Activated naive CD4-positive, alpha-beta T cell treated with anti-CD3 and anti-CD28 coated beads for 36 hours (primary cell): Measurements from ENCODE around the gene TMUB2. TPM values are rescaled to one million over a fixed set of nuclear protein-coding genes. Genes with fewer than 3 reads are reported as not detected.

Experiments
- CTCF ChIA-PET: fragments of 350-600 bp; sonication (Branson Sonifier 250); formaldehyde crosslinking; loops from one replicate; lab custom pipeline; 2021; ENCODE audit warnings: antibody characterized with exemption; lab: Charles Lee
- DNase-seq: peaks from one replicate; pipeline ENCODE4 v3.0.0-alpha.2; 2020
- H3K27ac Mint-ChIP-seq: one replicate; pipeline ENCODE4 v1.8.0; 2021; ENCODE audit warnings: mild to moderate bottlenecking, mixed read lengths
- H3K27me3 Mint-ChIP-seq: one replicate; pipeline ENCODE4 v1.8.0; 2021; ENCODE audit warnings: low read depth, mixed read lengths
- H3K36me3 Mint-ChIP-seq: one replicate; pipeline ENCODE4 v1.8.0; 2021; ENCODE audit warnings: low read depth, mixed read lengths
- H3K4me1 Mint-ChIP-seq: one replicate; pipeline ENCODE4 v1.8.0; 2021; ENCODE audit warnings: low read depth, mixed read lengths
- H3K4me3 Mint-ChIP-seq: one replicate; pipeline ENCODE4 v1.8.0; 2021; ENCODE audit warnings: mild to moderate bottlenecking, moderate library complexity, mixed read lengths
- H3K9me3 Mint-ChIP-seq: one replicate; pipeline ENCODE4 v1.8.0; 2021; ENCODE audit warnings: mixed read lengths
- intact Hi-C: fragments of 100-400 bp; cut with micrococcal nuclease; formaldehyde crosslinking; loops from one replicate; pipeline ENCODE4 v1.15.1; 2023
- total RNA-seq, 2 experiments: library from RNA; stranded (reverse); gene quantifications; one replicate each; pipeline ENCODE4 v1.2.3, GENCODE V29; 2021

TMUB2 gene
- total RNA-seq, 2 experiments from 2014 or later: 21.2 to 22.9 TPM

DNA sequence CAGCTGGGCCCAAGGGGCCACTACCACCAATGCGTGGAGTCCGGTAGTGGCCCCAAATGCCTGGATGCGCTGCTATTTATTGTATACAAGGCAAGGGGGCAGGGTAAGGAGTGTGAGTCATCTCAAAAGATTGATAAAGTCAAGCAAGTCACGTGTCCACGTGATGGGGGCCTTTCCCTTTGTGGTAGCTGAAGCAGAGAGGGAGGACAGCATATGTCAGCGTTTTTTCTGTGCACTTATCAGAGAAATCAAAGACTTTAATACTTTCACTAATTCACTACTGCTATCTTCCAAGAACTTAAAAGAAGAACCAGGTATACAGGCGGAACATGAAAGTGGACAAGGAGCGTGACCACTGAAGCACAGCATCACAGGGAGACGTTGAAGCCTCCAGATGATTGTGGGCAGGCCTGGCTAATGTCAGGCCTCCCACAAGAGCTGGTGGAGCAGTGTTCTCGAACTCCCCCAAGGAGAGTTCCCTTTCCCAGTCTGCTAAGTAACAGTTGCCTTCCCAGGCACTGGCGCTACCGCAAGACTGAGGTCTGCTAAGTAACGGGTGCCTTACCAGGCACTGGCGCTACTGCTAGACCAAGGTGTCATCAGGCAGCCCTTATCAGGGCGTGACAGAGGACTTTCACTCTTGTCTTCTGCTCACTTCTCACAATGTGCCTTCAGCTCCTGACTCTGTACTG lies 27.1 kb upstream of the TMUB2 start:
- H3K4me1 Mint-ChIP-seq: no peaks in the 10 kb centered on the region
- intact Hi-C loops: no loop called here
- H3K9me3 Mint-ChIP-seq: no peaks in the 10 kb centered on the region
- H3K27ac Mint-ChIP-seq: no peak overlapping the region
- CTCF ChIA-PET: no interaction called here
- H3K27me3 Mint-ChIP-seq: no peaks in the 10 kb centered on the region
- H3K4me3 Mint-ChIP-seq: no peak overlapping the region
- H3K36me3 Mint-ChIP-seq: peaks cover 15% of the 10 kb centered on the region
- no peak for DNase-seq

DNA sequence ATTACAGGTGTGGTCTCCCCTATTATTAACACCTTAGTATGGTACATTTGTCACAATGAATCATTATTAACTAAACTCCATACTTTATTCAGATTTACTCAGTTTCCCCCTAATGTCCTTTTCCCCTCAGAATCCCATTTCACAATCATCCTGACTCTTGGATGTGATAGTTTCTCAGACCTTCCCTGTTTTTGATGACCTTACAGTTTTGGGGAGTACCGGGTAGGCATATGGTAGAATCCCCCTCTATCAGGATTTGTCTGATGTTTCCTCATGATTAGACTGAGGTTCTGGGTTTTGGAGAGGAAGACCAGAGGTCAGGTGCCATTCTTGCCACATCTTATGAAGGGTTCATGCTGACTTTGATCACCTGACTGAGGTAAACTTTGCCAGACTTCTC lies 22.3 kb upstream of the TMUB2 start:
- CTCF ChIA-PET: no interaction called here
- Mint-ChIP-seq H3K27me3 (no peaks in the 10 kb centered on the region), H3K9me3 (no peaks in the 10 kb centered on the region), H3K4me3 (no peak overlapping the region), H3K27ac (no peak overlapping the region), H3K4me1 (peaks cover 6% of the 10 kb centered on the region), H3K36me3 (peaks cover 8% of the 10 kb centered on the region)
- no peak for DNase-seq
- intact Hi-C loops: no loop called here

DNA sequence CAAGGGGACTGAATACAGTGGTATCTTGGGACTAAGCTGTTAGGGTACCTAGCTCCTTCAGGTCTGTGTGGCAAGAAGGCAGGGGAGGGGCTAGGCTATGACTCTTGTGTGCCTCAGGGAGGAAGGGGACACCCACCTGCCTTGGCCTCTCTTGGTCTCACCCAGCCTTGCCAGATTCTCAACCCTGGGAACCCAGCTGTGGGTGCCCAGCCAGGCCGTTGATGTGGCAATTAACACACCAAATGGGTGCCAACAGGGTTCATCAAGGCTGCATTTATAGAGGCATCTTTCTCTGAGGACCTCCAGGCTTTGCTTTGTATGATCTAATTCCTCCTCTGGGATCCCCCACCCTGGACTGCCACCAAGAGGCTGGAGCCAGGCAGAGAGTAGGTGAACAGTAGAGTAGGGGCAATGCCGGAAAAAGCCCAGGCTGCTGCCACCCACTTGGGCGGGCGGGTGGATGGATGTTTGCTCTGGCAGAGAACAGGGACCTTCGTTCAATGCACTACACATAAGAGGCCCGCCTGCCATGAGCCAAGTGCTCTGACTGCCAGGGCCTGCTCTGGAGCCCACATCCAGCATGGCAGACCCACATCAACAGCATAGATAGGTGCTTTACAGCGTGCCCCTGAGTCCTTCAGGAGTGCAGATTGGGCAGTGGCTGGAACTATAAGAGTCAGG lies 19.5 kb upstream of the TMUB2 start:
- no peak overlapping the region for H3K27ac Mint-ChIP-seq
- intact Hi-C loops: no loop called here
- peaks cover under 1% of the 10 kb centered on the region for H3K36me3 Mint-ChIP-seq
- no peaks in the 10 kb centered on the region for H3K9me3 Mint-ChIP-seq
- no peaks in the 10 kb centered on the region for H3K27me3 Mint-ChIP-seq
- peaks cover 6% of the 10 kb centered on the region for H3K4me1 Mint-ChIP-seq
- H3K4me3 Mint-ChIP-seq: no peak overlapping the region
- no peak for DNase-seq
- CTCF ChIA-PET: interaction anchor here (0.7 to 3.4 kb wide), 10 partner anchors 9 to 289 kb away, joined by 3 to 16 read pairs (median 5); partner anchors contain the start of gene TMUB2

DNA sequence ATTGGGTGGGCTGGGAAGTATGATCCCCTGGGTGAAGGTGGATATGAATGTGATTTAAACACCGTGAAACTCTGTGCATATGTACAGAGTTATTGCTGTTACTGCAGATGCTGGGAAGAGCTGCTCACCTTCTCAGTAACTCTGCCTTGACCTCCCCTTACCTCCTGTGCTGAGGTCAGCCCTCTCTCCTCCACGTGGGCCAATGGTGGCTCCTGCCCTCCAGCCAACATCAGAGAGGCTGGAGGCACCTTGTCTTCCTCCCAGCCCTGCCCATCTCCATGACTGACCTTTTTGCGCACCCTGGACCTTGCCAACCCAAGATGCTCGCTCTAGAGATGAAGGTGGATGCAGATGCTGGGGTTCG lies 16.7 kb upstream of the TMUB2 start:
- no peaks in the 10 kb centered on the region for H3K36me3 Mint-ChIP-seq
- H3K4me1 Mint-ChIP-seq: peaks cover 6% of the 10 kb centered on the region
- H3K27me3 Mint-ChIP-seq: no peaks in the 10 kb centered on the region
- DNase-seq: no peak
- no peak overlapping the region for H3K4me3 Mint-ChIP-seq
- no peak overlapping the region for H3K27ac Mint-ChIP-seq
- CTCF ChIA-PET: interaction anchor here (0.9 to 3.4 kb wide), 2 partner anchors 19 to 292 kb away, joined by 6 to 16 read pairs; no protein-coding TSS in a partner anchor
- no peaks in the 10 kb centered on the region for H3K9me3 Mint-ChIP-seq
- intact Hi-C loops: no loop called here

DNA sequence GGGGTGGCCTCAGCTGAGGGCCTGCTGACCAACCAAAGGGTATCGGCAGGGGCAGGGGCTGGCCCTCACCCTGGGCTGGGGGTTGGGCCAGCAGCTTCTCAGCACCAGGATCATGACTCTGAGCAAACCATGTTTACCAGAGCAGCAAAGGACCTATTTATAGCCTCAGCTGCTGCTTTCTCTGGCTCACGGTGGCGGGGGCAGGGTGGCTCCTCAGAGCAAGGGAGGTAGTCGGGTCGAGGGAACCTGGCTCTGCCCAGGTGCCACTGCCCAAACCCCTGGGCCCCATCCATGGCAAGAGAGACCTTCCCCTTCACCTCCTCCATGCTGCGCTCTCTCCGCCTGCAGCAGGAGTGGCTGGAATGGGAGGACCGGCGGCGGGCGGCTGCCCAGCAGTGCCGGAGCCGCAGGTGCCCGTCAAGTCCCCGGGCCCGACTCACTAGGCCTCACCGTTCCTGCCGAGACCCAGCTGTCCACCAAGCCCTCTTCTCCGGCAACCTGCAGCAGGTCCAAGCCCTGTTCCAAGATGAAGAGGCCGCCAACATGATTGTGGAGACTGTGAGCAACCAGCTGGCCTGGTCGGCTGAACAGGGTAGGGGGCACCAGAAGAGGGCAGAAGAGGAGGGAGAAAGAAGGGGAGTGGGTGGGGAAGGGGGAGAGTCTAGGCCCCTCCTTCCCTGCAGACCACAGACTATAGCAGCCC lies 16.1 kb upstream of the TMUB2 start, which contains the start of gene ASB16:
TSS of gene ASB16 (plus strand) at position 206 of the 703 bp plus-strand sequence. CDS start at position 292, 86 bp downstream.
- no peak for DNase-seq
- Mint-ChIP-seq H3K36me3 (no peaks in the 10 kb centered on the region), H3K27ac (no peak within 1 kb of the TSS), H3K4me3 (no peak within 1 kb of the TSS), H3K9me3 (no peaks in the 10 kb centered on the region), H3K4me1 (peaks cover 6% of the 10 kb centered on the region), H3K27me3 (no peaks in the 10 kb centered on the region)
- CTCF ChIA-PET: interaction anchor here (1.7 kb wide), 1 partner anchor 39 kb away, joined by 4 read pairs; no protein-coding TSS in a partner anchor
- intact Hi-C loops: no loop called here

DNA sequence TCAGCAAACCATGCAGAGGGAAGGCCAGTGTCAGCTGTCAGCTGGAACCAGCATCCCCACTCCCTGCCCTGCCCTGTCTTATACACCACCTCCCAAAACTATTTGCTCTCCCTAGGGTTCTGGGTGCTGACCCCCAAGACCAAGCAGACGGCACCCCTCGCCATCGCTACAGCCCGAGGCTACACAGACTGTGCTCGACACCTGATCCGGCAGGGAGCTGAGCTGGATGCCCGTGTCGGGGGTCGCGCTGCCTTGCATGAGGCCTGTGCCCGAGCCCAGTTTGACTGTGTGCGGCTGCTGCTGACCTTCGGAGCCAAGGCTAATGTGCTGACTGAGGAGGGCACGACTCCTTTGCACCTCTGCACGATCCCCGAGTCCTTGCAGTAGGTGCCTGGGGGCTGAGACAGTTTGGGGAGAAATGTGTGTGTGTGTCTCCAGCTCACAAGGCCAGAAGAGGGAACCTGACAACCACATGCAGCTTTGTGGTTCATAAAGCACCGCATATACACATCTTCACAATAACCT lies 14.8 kb upstream of the TMUB2 start:
- CTCF ChIA-PET: interaction anchor here (1.0 to 1.7 kb wide), 3 partner anchors 38 to 228 kb away, joined by 3 to 4 read pairs (median 3); no protein-coding TSS in a partner anchor
- Mint-ChIP-seq H3K27ac (no peak overlapping the region), H3K9me3 (no peaks in the 10 kb centered on the region), H3K36me3 (no peaks in the 10 kb centered on the region), H3K27me3 (no peaks in the 10 kb centered on the region), H3K4me1 (peaks cover 6% of the 10 kb centered on the region), H3K4me3 (no peak overlapping the region)
- intact Hi-C loops: no loop called here
- DNase-seq: no peak

DNA sequence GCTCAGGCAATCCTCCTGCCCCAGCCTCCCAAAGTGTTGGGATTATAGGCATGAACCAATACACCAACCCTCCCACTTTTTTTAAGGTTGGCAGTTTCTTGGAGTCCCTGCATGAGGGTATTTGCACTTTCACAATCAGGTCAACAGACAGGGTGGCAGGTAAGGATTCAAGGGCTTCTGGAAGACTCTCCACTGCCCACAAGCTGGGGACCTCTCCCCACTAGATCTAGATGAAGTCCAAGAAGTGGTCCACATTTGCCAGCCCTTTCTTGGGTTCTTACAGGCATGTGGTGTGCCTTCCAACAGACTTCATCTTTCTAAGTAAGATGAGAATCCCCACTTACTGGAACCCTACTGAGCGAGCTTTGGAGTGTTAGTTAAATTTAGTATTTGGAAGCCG lies 12.3 kb upstream of the TMUB2 start:
- intact Hi-C loops: no loop called here
- H3K4me3 Mint-ChIP-seq: no peak overlapping the region
- DNase-seq: no peak
- CTCF ChIA-PET: interaction anchor here (0.7 kb wide), 2 partner anchors 102 to 334 kb away, joined by 3 read pairs; no protein-coding TSS in a partner anchor
- no peak overlapping the region for H3K27ac Mint-ChIP-seq
- no peaks in the 10 kb centered on the region for H3K9me3 Mint-ChIP-seq
- peaks cover 2% of the 10 kb centered on the region for H3K4me1 Mint-ChIP-seq
- peaks cover 7% of the 10 kb centered on the region for H3K36me3 Mint-ChIP-seq
- H3K27me3 Mint-ChIP-seq: no peaks in the 10 kb centered on the region

DNA sequence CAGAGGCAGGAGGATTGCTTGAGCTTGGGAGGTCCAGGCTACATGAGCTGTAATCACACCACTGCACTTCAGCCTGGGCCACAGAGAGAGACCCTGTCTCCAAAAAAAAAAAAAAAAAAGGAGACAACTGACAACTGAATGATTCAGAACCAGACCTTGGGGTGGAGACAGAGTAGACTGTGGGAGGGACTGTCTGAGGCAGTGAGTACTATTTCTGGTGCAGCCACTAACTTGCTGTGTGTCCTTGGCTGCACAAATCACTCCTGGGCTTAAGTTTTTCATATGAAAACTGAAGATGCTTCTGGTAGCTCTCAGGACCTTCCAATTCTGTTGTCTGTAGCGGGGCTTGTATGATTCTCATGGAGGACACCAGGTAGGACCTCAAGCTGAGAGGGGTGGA lies 10.5 kb upstream of the TMUB2 start:
- Mint-ChIP-seq H3K4me3 (no peak overlapping the region), H3K4me1 (peaks cover 2% of the 10 kb centered on the region), H3K27ac (no peak overlapping the region), H3K36me3 (peaks cover 7% of the 10 kb centered on the region), H3K9me3 (no peaks in the 10 kb centered on the region), H3K27me3 (no peaks in the 10 kb centered on the region)
- CTCF ChIA-PET: no interaction called here
- no peak for DNase-seq
- intact Hi-C loops: no loop called here

DNA sequence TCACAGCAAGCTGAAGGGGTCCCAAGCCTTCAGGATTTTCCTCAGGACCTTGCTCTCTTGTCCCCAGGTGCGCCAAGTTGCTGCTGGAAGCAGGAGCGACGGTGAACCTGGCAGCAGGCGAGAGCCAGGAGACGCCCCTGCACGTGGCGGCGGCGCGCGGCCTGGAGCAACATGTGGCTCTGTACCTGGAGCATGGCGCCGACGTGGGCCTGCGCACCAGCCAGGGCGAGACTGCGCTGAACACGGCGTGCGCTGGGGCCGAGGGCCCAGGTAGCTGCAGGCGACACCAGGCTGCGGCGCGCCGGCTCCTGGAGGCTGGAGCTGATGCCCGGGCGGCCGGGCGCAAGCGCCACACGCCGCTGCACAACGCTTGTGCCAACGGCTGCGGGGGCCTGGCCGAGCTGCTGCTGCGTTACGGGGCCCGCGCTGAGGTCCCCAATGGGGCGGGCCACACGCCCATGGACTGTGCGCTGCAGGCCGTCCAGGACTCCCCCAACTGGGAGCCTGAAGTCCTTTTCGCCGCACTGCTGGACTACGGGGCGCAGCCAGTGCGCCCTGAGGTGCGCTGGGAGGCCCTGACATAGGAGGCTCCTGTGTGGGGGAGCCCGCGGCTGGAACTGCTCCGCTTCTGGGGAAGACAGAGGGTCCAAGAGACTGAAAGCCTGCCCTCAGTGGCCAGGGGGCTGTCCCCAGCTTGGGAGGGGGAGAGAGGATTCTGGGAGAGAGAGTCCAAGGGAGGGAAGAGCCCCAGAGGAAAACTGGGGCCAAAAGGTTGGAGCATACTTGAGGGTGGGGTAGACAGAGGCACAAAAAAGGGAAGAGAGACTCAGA lies 9.9 kb upstream of the TMUB2 start:
- intact Hi-C loops: no loop called here
- Mint-ChIP-seq H3K9me3 (no peaks in the 10 kb centered on the region), H3K27me3 (no peaks in the 10 kb centered on the region), H3K4me1 (peaks cover 3% of the 10 kb centered on the region), H3K27ac (no peak overlapping the region), H3K4me3 (no peak overlapping the region), H3K36me3 (peaks cover 11% of the 10 kb centered on the region)
- no peak for DNase-seq
- CTCF ChIA-PET: no interaction called here

DNA sequence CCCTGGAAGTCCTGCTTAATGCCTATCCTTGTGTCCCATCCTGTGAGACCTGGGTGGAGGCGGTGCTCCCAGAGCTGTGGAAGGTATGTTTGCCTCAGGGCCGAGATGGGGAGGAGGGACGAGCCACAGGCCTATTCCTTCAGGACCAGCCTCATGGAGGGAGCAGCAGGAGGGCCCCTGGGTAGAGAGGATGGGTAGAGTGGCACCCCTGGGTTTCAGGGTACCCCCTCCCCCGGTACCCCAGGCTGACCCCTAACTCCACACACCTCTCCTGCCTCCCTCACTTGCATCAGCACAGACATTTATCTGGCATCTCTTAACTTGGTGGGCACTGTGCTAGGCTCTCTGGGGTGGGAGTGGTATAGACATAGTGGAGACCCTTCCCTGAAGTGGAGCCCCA lies 9.1 kb upstream of the TMUB2 start:
- Mint-ChIP-seq H3K27ac (no peak overlapping the region), H3K27me3 (no peaks in the 10 kb centered on the region), H3K36me3 (peaks cover 13% of the 10 kb centered on the region), H3K4me1 (peaks cover 7% of the 10 kb centered on the region), H3K4me3 (no peak overlapping the region), H3K9me3 (no peaks in the 10 kb centered on the region)
- CTCF ChIA-PET: no interaction called here
- DNase-seq: no peak
- intact Hi-C loops: no loop called here

DNA sequence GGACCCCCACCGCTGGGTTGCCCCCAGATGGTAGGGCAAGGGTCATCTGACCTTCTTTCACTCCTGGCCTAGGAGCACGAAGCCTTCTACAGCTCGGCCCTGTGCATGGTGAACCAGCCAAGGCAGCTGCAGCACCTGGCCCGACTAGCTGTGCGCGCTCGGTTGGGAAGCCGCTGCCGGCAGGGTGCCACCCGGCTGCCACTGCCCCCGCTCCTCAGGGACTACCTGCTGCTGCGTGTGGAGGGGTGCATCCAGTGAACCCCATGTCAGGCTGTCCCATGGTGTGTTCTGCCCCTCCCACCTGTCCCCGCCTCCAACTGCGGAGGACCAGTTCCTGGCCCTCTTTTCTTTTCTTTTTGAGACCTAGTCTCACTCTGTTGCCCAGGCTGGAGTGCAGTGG lies 8.6 kb upstream of the TMUB2 start:
- H3K4me3 Mint-ChIP-seq: no peak overlapping the region
- H3K27ac Mint-ChIP-seq: no peak overlapping the region
- DNase-seq: no peak
- CTCF ChIA-PET: no interaction called here
- intact Hi-C loops: no loop called here
- H3K9me3 Mint-ChIP-seq: no peaks in the 10 kb centered on the region
- peaks cover 8% of the 10 kb centered on the region for H3K4me1 Mint-ChIP-seq
- no peaks in the 10 kb centered on the region for H3K27me3 Mint-ChIP-seq
- peaks cover 13% of the 10 kb centered on the region for H3K36me3 Mint-ChIP-seq
